Osteoblast (primary cell): ENCODE results near the gene TAF1A. TPM values are rescaled to one million over a fixed set of nuclear protein-coding genes. Genes with fewer than 3 reads are reported as not detected.

ENCODE experiments used
- total RNA-seq: library from RNA; depleted of rRNA; stranded (reverse); fragments of >200 nt; gene quantifications from 2 replicates; pipeline ENCODE4 v1.2.3, GENCODE V29; 2012

Gene TAF1A
- total RNA-seq, 1 donor: 9.4 TPM

Other genes starting within 250 kb of the TAF1A start
- gene HHIPL2, start 41.8 kb downstream of the TAF1A start, total RNA-seq: 0.72 and 0.88 TPM in 2 replicates
- 68.8 and 79.6 TPM in 2 replicates for gene MIA3, start 28.2 kb upstream of the TAF1A start, total RNA-seq
- 45.6 and 54.2 TPM in 2 replicates for gene AIDA, start 122.6 kb upstream of the TAF1A start, total RNA-seq
- gene BROX, start 122.6 kb upstream of the TAF1A start, total RNA-seq: 77.4 and 79.3 TPM in 2 replicates
- gene FAM177B, start 147.3 kb upstream of the TAF1A start, total RNA-seq: not detected in 2 replicates
- gene DISP1, start 225.1 kb upstream of the TAF1A start, total RNA-seq: 4.3 and 4.4 TPM in 2 replicates